Ramos (cell line): ENCODE results near the gene TEX22.

Source experiments
- in situ Hi-C: fragments of 300-500 bp; cut with MboI; formaldehyde crosslinking; loops from one replicate; pipeline ENCODE4 v1.14.3; 2022; ENCODE audit warnings: low sequenced_read_pairs; ENCODE audit not compliant: unreplicated experiment

The TEX22 gene

GRCh38 chr14:105398044-105398725 is at the start of gene TEX22:
Gene TEX22, plus strand, starts transcription at chr14:105398538. Its CDS starts 803 bp downstream, at chr14:105399341.
- in situ Hi-C loops = no loop called here

- in situ Hi-C loops = loop anchor here (25.0 kb wide), 1 partner anchor 137 kb away; no protein-coding TSS in a partner anchor
These were observed 49.2 kb upstream of the TEX22 start for GRCh38 chr14:105348945-105349699.

DNA sequence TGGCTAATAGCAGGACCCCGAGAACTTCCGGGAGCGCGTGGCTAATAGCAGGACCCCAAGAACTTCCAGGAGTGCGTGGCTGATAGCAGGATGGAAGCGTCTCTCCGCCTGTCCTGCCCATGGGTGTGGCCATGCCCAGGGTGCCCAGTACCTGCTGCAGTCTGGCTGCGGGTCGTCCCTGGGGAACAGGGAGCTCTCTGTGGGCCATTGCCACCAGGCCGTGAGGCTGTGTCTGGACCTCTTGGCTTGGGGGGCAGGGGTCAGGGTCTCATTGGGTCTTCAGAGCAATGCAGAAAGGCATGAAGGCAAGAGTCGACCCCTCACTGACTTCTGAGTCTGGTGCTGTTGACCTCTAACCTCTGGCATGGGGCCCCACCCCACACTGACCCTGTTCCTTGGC is 48.3 kb upstream of the TEX22 start:
- in situ Hi-C loops = loop anchor here (5.0 to 25.0 kb wide), 3 partner anchors 138 to 1087 kb away; no protein-coding TSS in a partner anchor

- in situ Hi-C loops = loop anchor here (5.0 to 25.0 kb wide), 2 partner anchors 258 to 1087 kb away; no protein-coding TSS in a partner anchor
These were observed 47.7 kb upstream of the TEX22 start for GRCh38 chr14:105350450-105351244.

GRCh38 chr14:105351410-105351809 is 46.9 kb upstream of the TEX22 start:
- in situ Hi-C loops = loop anchor here (5.0 to 25.0 kb wide), 2 partner anchors 259 to 1086 kb away; no protein-coding TSS in a partner anchor

GRCh38 chr14:105351920-105352851 is 46.2 kb upstream of the TEX22 start:
- in situ Hi-C loops = loop anchor here (5.0 to 25.0 kb wide), 2 partner anchors 260 to 1085 kb away; no protein-coding TSS in a partner anchor

DNA sequence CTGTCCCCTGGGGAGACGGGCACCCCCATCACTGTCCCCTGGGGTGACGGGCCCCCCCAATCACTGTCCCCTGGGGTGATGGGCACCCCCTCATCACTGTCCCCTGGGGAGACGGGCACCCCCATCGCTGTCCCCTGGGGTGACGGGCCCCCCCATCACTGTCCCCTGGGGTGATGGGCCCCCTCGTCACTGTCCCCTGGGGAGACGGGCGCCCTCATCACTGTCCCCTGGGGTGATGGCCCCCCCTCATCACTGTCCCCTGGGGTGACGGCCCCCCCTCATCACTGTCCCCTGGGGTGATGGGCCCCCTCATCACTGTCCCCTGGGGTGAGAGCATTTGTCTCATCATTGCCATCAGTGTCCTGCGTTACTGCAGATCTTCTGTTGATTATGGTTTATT is 45.2 kb upstream of the TEX22 start:
- in situ Hi-C loops = loop anchor here (5.0 to 25.0 kb wide), 2 partner anchors 261 to 1084 kb away; no protein-coding TSS in a partner anchor

- in situ Hi-C loops = loop anchor here (5.0 to 25.0 kb wide), 2 partner anchors 262 to 1083 kb away; no protein-coding TSS in a partner anchor
These were observed 43.8 kb upstream of the TEX22 start for GRCh38 chr14:105354541-105354940.

GRCh38 chr14:105355049-105355575 is 43.2 kb upstream of the TEX22 start:
- in situ Hi-C loops = loop anchor here (25.0 kb wide), 1 partner anchor 1082 kb away; no protein-coding TSS in a partner anchor

GRCh38 chr14:105355850-105356604 is 42.3 kb upstream of the TEX22 start:
- in situ Hi-C loops = loop anchor here (25.0 kb wide), 1 partner anchor 1081 kb away; no protein-coding TSS in a partner anchor

GRCh38 chr14:105356927-105357326 is 41.4 kb upstream of the TEX22 start:
- in situ Hi-C loops = loop anchor here (25.0 kb wide), 1 partner anchor 1080 kb away; no protein-coding TSS in a partner anchor

DNA sequence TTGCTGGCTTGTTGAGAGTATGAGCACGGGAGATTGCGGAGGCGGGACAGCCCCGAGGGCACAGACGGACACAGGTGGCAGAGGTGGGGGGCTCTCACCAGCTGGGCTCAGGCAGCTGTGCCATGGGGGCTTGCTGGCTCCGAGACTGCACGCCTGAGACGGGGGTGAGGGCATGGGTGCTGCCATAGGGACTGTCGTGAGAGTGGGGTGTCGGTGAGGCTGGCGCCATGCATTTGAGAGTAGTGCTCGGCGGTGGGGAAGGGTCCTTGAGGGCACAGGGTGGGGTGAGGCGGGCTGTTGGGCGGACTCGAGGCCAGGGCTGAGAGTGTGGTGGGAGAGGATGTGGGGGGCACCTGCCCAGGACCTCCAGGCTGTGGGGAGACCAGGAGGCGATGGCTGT is 40.7 kb upstream of the TEX22 start:
- in situ Hi-C loops = loop anchor here (25.0 kb wide), 1 partner anchor 1080 kb away; no protein-coding TSS in a partner anchor

- in situ Hi-C loops = loop anchor here (25.0 kb wide), 1 partner anchor 1079 kb away; no protein-coding TSS in a partner anchor
These were observed 40.0 kb upstream of the TEX22 start for GRCh38 chr14:105358140-105358846.

GRCh38 chr14:105358943-105359342 is 39.4 kb upstream of the TEX22 start:
- in situ Hi-C loops = loop anchor here (25.0 kb wide), 1 partner anchor 1078 kb away; no protein-coding TSS in a partner anchor

DNA sequence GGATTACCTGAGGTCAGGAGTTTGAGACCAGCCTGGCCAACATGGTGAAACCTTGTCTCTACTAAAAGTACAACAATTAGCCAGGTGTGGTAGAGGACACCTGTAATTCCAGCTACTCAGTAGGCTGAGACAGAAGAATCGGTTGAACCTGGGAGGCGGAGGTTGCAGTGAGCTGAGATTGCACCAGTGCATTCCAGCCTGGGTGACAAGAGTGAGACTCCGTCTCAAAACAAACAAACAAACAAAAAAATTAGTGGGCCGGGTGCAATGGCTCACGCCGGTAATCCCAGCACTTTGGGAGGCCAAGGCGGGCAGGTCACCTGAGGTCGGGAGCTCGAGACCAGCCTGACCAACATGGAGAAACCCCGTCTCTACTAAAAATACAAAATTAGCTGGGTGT is 36.9 kb upstream of the TEX22 start:
- in situ Hi-C loops = loop anchor here (25.0 kb wide), 1 partner anchor 1076 kb away; no protein-coding TSS in a partner anchor

DNA sequence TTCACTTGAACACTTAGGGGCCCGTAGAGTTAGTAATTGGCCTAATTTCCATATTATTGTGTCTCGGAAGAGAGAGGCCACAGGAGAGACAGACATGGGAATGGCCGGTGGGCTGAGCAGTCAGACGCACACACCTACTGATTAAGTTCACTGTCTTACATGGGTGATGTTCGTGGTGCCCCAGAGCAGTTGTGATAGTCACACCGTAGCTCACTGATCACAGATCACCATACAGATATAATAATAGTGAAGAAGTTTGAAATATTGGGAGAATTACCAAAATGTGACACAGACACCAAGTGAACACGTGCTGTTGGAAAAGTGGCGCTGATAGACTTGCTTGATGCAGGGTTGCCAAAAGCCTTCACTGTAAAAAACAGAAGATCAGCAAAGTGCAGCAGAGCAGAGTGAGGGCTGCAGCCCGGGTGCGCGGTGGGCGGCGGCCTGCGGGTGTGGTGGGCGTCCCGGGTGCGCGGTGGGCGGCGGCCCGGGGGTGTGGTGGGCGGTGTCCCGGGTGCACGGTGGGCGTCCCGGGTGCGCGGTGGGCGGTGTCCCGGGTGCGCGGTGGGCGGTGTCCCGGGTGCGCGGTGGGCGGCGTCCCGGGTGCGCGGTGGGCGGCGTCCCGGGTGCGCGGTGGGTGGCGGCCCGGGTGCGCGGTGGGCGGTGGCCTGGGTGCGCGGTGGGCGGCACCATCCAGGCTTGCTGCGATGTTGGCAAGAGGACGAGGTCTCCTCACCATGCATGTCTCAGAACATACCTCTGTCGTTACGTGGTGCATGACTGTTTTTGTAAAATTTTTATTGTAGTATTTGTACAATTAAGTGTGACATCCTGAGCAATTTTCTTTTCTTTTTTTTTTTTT is 34.3 kb upstream of the TEX22 start:
- in situ Hi-C loops = loop anchor here (25.0 kb wide), 1 partner anchor 1073 kb away; no protein-coding TSS in a partner anchor
